GM23338 (cell line): ENCODE measurements around the gene SPRY4. TPM values are rescaled to one million over a fixed set of nuclear protein-coding genes. Genes with fewer than 3 reads are reported as not detected.

Experiments
- ATAC-seq: fragments of 200-7000 bp; cut with Tn5 transposase; 3 replicates; pipeline ENCODE4 v1.9.1; 2020
- DNase-seq: peaks from one replicate; pipeline ENCODE4 v3.0.0-alpha.2; 2015; ENCODE audit warnings: low spot score
- H2AFZ ChIP-seq: fragments of 200-600 bp; sonication (generic); 2 replicates; pipeline ENCODE4 v1.8.0; 2016; ENCODE audit warnings: antibody characterized with exemption, mild to moderate bottlenecking, moderate library complexity
- H3F3A ChIP-seq: fragments of 200-600 bp; sonication (generic); replicated peaks from 2 replicates; pipeline ENCODE4 v1.8.0; 2017; ENCODE audit warnings: antibody characterized with exemption, mixed run types, low read depth
- H3K27ac ChIP-seq: fragments of 200-600 bp; sonication (generic); 2 replicates; pipeline ENCODE4 v1.6.1; 2016; ENCODE audit warnings: low read depth
- H3K27me3 ChIP-seq: fragments of 200-600 bp; sonication (generic); 2 replicates; pipeline ENCODE4 v1.8.0; 2016; ENCODE audit warnings: mild to moderate bottlenecking, mixed run types, moderate library complexity; ENCODE audit not compliant: insufficient read depth
- H3K36me3 ChIP-seq: fragments of 200-600 bp; sonication (generic); 2 replicates; pipeline ENCODE4 v1.8.0; 2016; ENCODE audit warnings: mild to moderate bottlenecking; ENCODE audit not compliant: insufficient read depth
- H3K4me1 ChIP-seq: fragments of 200-600 bp; sonication (generic); 2 replicates; pipeline ENCODE4 v1.8.0; 2016; ENCODE audit warnings: mild to moderate bottlenecking, moderate library complexity; ENCODE audit not compliant: insufficient read depth
- H3K4me2 ChIP-seq: fragments of 200-600 bp; sonication (generic); 2 replicates; pipeline ENCODE4 v1.7.1; 2017; ENCODE audit warnings: mixed run types
- H3K4me3 ChIP-seq: fragments of 200-600 bp; sonication (generic); 2 replicates; pipeline ENCODE4 v1.6.1; 2016; ENCODE audit warnings: mixed run types
- H3K79me2 ChIP-seq: fragments of 200-600 bp; sonication (generic); replicated peaks from 2 replicates; pipeline ENCODE4 v1.8.0; 2017; ENCODE audit warnings: mild to moderate bottlenecking; ENCODE audit not compliant: insufficient read depth
- H3K9me2 ChIP-seq: fragments of 200-600 bp; sonication (generic); 2 replicates; pipeline ENCODE4 v1.8.0; 2017; ENCODE audit not compliant: insufficient read depth
- H4K20me1 ChIP-seq: fragments of 200-600 bp; sonication (generic); replicated peaks from 2 replicates; pipeline ENCODE4 v1.8.0; 2017; ENCODE audit warnings: mild to moderate bottlenecking; ENCODE audit not compliant: insufficient read depth
- H3K27ac Mint-ChIP-seq: 2 replicates; pipeline ENCODE4 v1.8.0; 2020; ENCODE audit warnings: inconsistent platforms, mild to moderate bottlenecking, moderate library complexity, mixed read lengths
- H3K27me3 Mint-ChIP-seq: 3 replicates; pipeline ENCODE4 v1.8.0; 2022; ENCODE audit warnings: low read depth, mild to moderate bottlenecking, moderate library complexity, mixed read lengths, inconsistent platforms; ENCODE audit not compliant: insufficient read depth, poor library complexity
- H3K36me3 Mint-ChIP-seq: 3 replicates; pipeline ENCODE4 v1.8.0; 2021; ENCODE audit warnings: low read depth, mild to moderate bottlenecking, inconsistent platforms, moderate library complexity, mixed read lengths
- H3K4me1 Mint-ChIP-seq: 3 replicates; pipeline ENCODE4 v1.8.0; 2020; ENCODE audit warnings: mild to moderate bottlenecking, inconsistent platforms, mixed read lengths
- H3K4me3 Mint-ChIP-seq: 3 replicates; pipeline ENCODE4 v1.8.0; 2021; ENCODE audit warnings: moderate library complexity, mild to moderate bottlenecking, inconsistent platforms, mixed read lengths
- H3K9me3 Mint-ChIP-seq: 3 replicates; pipeline ENCODE4 v1.8.0; 2020; ENCODE audit warnings: moderate library complexity, mild to moderate bottlenecking, inconsistent platforms, mixed read lengths
- CREB1 ChIP-seq: fragments of 250-450 bp; sonication (Bioruptor Pico); IDR thresholded peaks from 2 replicates; pipeline ENCODE4 v1.5.0; 2020; ENCODE audit warnings: low read depth, mild to moderate bottlenecking, moderate library complexity
- EZH2 ChIP-seq: fragments of 200-600 bp; sonication (generic); IDR thresholded peaks from one replicate; pipeline ENCODE4 v1.8.0; 2017; ENCODE audit warnings: antibody characterized with exemption, mild to moderate bottlenecking, low read depth; ENCODE audit not compliant: unreplicated experiment
- EZH2phosphoT487 ChIP-seq: fragments of 200-600 bp; sonication (generic); IDR thresholded peaks from one replicate; pipeline ENCODE4 v1.8.1; 2018; ENCODE audit warnings: antibody characterized with exemption; ENCODE audit not compliant: unreplicated experiment
- JUNB ChIP-seq: IDR thresholded peaks from one replicate; pipeline ENCODE4 v1.6.1; 2016; ENCODE audit warnings: antibody characterized with exemption; ENCODE audit not compliant: unreplicated experiment
- NANOG ChIP-seq: IDR thresholded peaks from 2 replicates; pipeline ENCODE4 v1.6.1; 2016; ENCODE audit warnings: antibody characterized with exemption, borderline replicate concordance
- POLR2AphosphoS5 ChIP-seq: IDR thresholded peaks from 2 replicates; pipeline ENCODE4 v1.6.1; 2016; ENCODE audit warnings: antibody characterized with exemption, low read depth
- STAT1 ChIP-seq: IDR thresholded peaks from one replicate; pipeline ENCODE4 v1.6.1; 2016; ENCODE audit warnings: antibody characterized with exemption; ENCODE audit not compliant: unreplicated experiment
- ZNF114 ChIP-seq: fragments of 250-450 bp; sonication (Bioruptor Pico); IDR thresholded peaks from 2 replicates; pipeline ENCODE4 v1.5.0; 2020; ENCODE audit warnings: mild to moderate bottlenecking, moderate library complexity
- polyA plus RNA-seq: library from polyadenylated mRNA; unstranded; fragments of >200 nt; fragmentation: Nextera tagmentation; extraction: Ambion mirVana; gene quantifications from 2 replicates; pipeline ENCODE4 v1.2.1, GENCODE V29; 2016
- total RNA-seq: library from RNA; depleted of rRNA; stranded (reverse); fragments of >200 nt; shearing (Covaris generic); gene quantifications from 2 replicates; pipeline ENCODE4 v1.2.3, GENCODE V29; 2014
- TF ChIP-seq, protein P1 (sequence below): IDR thresholded peaks from one replicate; pipeline ENCODE4 v1.6.1; 2018; ENCODE audit warnings: antibody characterized with exemption; ENCODE audit not compliant: unreplicated experiment
- TF ChIP-seq, protein P2 (sequence below): fragments of 250-450 bp; sonication (Bioruptor Pico); IDR thresholded peaks from 2 replicates; pipeline ENCODE4 v1.5.0; 2020; ENCODE audit warnings: mild to moderate bottlenecking, moderate library complexity

The SPRY4 gene
- total and polyA plus RNA-seq, 2 experiments from 2014 or later, result 70.6 to 240 TPM

DNA sequence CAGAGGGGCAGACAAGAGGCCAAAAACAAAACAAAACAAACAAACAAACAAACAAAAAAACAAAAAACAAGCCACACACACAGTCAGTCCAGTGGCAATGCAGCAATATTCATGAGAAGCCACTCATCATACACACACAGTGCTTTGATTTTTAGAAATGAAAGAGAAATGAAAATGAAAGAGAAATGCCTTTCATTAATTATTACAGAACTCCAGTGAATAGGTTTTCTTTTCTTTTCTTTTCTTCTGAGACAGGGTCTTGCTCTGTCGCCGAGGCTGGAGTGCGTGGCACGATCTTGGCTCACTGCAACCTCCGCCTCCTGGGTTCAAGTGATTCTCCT is 36.9 kb downstream of the SPRY4 start (continued):
- TF ChIP-seq, protein P1, sequence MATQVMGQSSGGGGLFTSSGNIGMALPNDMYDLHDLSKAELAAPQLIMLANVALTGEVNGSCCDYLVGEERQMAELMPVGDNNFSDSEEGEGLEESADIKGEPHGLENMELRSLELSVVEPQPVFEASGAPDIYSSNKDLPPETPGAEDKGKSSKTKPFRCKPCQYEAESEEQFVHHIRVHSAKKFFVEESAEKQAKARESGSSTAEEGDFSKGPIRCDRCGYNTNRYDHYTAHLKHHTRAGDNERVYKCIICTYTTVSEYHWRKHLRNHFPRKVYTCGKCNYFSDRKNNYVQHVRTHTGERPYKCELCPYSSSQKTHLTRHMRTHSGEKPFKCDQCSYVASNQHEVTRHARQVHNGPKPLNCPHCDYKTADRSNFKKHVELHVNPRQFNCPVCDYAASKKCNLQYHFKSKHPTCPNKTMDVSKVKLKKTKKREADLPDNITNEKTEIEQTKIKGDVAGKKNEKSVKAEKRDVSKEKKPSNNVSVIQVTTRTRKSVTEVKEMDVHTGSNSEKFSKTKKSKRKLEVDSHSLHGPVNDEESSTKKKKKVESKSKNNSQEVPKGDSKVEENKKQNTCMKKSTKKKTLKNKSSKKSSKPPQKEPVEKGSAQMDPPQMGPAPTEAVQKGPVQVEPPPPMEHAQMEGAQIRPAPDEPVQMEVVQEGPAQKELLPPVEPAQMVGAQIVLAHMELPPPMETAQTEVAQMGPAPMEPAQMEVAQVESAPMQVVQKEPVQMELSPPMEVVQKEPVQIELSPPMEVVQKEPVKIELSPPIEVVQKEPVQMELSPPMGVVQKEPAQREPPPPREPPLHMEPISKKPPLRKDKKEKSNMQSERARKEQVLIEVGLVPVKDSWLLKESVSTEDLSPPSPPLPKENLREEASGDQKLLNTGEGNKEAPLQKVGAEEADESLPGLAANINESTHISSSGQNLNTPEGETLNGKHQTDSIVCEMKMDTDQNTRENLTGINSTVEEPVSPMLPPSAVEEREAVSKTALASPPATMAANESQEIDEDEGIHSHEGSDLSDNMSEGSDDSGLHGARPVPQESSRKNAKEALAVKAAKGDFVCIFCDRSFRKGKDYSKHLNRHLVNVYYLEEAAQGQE, result no peak
- no peak for TF ChIP-seq JUNB

DNA sequence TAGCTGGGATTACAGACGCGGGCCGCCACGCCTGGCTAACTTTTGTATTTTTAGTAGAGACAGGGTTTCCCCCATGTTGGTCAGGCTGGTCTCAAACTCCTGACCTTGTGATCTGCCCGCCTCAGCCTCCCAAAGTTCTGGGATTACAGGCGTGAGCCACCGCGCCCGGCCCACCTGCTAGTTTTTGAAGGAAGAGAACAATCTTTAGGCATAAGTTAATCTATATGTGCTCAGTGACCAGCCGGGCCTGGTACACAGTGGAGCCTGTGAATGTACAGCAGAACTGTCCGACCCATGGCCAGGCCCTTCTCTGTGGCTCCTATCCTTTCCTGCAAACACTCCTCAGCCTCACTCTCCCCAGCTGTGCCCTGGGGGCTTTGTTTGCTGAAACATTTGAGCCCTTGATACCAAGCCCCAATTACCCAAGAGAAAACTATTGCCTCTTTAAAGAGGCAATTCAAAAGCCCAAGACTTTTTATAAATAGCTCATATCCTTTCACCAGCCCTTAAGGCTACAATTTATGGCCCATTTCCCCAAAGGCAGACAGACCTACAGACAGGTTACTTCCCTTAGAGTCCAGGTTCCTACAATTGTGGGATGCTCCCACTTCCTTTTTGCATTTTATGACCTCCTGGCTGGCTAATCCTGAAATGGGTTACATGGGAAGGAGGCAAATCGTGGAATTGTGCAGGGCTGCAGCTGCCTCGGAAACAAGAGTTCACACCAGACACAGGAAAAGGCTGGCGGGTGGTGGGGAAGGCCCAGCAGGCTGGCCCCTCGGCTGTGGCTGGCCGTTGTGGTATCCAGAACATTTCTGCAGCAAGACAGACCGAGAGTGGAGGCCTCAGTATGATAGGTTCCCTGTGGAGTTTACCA is 37.5 kb downstream of the SPRY4 start:
- Mint-ChIP-seq H3K27ac (peak overlapping the region; percentile 62), H3K27me3 (peaks cover 12% of the 10 kb centered on the region), H3K9me3 (no peaks in the 10 kb centered on the region), H3K4me3 (no peak overlapping the region), H3K4me1 (peaks cover 50% of the 10 kb centered on the region), H3K36me3 (peaks cover 21% of the 10 kb centered on the region)
- no peaks in the 10 kb centered on the region for H4K20me1 ChIP-seq
- H2AFZ ChIP-seq, result no peak overlapping the region
- no peaks in the 10 kb centered on the region for H3K9me2 ChIP-seq
- H3K4me2 ChIP-seq, result no peak overlapping the region
- no peaks in the 10 kb centered on the region; the same call in 1 of the 2 replicates for H3K36me3 ChIP-seq
- peaks cover 40% of the 10 kb centered on the region for H3K4me1 ChIP-seq
- DNase-seq (no peak), ATAC-seq (no peak; the same call in 2 of the 3 replicates)
- H3K79me2 ChIP-seq, result no peaks in the 10 kb centered on the region; the same call in 1 of the 2 replicates
- H3F3A ChIP-seq, result peaks cover 23% of the 10 kb centered on the region; the same call in 1 of the 2 replicates
- H3K27ac ChIP-seq, result peak overlapping the region; percentile 66
- H3K4me3 ChIP-seq, result no peak overlapping the region
- no peaks in the 10 kb centered on the region for H3K27me3 ChIP-seq
- no peak for TF ChIP-seq NANOG
- TF ChIP-seq EZH2phosphoT487, result no peak
- TF ChIP-seq EZH2, result no peak
- TF ChIP-seq, protein P1, result no peak
- no peak for TF ChIP-seq CREB1 (CRISPR knock-in tag)
- no peak for TF ChIP-seq POLR2AphosphoS5
- no peak for TF ChIP-seq ZNF114 (CRISPR knock-in tag)
- TF ChIP-seq, protein P2, sequence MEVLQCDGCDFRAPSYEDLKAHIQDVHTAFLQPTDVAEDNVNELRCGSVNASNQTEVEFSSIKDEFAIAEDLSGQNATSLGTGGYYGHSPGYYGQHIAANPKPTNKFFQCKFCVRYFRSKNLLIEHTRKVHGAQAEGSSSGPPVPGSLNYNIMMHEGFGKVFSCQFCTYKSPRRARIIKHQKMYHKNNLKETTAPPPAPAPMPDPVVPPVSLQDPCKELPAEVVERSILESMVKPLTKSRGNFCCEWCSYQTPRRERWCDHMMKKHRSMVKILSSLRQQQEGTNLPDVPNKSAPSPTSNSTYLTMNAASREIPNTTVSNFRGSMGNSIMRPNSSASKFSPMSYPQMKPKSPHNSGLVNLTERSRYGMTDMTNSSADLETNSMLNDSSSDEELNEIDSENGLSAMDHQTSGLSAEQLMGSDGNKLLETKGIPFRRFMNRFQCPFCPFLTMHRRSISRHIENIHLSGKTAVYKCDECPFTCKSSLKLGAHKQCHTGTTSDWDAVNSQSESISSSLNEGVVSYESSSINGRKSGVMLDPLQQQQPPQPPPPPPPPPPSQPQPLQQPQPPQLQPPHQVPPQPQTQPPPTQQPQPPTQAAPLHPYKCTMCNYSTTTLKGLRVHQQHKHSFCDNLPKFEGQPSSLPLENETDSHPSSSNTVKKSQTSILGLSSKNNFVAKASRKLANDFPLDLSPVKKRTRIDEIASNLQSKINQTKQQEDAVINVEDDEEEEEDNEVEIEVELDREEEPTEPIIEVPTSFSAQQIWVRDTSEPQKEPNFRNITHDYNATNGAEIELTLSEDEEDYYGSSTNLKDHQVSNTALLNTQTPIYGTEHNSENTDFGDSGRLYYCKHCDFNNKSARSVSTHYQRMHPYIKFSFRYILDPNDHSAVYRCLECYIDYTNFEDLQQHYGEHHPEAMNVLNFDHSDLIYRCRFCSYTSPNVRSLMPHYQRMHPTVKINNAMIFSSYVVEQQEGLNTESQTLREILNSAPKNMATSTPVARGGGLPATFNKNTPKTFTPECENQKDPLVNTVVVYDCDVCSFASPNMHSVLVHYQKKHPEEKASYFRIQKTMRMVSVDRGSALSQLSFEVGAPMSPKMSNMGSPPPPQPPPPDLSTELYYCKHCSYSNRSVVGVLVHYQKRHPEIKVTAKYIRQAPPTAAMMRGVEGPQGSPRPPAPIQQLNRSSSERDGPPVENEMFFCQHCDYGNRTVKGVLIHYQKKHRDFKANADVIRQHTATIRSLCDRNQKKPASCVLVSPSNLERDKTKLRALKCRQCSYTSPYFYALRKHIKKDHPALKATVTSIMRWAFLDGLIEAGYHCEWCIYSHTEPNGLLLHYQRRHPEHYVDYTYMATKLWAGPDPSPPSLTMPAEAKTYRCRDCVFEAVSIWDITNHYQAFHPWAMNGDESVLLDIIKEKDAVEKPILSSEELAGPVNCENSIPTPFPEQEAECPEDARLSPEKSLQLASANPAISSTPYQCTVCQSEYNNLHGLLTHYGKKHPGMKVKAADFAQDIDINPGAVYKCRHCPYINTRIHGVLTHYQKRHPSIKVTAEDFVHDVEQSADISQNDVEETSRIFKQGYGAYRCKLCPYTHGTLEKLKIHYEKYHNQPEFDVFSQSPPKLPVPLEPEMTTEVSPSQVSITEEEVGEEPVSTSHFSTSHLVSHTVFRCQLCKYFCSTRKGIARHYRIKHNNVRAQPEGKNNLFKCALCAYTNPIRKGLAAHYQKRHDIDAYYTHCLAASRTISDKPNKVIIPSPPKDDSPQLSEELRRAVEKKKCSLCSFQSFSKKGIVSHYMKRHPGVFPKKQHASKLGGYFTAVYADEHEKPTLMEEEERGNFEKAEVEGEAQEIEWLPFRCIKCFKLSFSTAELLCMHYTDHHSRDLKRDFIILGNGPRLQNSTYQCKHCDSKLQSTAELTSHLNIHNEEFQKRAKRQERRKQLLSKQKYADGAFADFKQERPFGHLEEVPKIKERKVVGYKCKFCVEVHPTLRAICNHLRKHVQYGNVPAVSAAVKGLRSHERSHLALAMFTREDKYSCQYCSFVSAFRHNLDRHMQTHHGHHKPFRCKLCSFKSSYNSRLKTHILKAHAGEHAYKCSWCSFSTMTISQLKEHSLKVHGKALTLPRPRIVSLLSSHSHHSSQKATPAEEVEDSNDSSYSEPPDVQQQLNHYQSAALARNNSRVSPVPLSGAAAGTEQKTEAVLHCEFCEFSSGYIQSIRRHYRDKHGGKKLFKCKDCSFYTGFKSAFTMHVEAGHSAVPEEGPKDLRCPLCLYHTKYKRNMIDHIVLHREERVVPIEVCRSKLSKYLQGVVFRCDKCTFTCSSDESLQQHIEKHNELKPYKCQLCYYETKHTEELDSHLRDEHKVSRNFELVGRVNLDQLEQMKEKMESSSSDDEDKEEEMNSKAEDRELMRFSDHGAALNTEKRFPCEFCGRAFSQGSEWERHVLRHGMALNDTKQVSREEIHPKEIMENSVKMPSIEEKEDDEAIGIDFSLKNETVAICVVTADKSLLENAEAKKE, result no peak
- TF ChIP-seq STAT1, result no peak
